B cell (primary cell): ENCODE data around the gene UNC5B.

Experiments used
- EZH2 ChIP-seq: IDR thresholded peaks from 2 replicates; pipeline ENCODE4 v1.6.1; 2012; ENCODE audit warnings: borderline replicate concordance, low read depth, mild to moderate bottlenecking, moderate library complexity, low read length; ENCODE audit not compliant: insufficient read depth, poor library complexity, severe bottlenecking
- TF ChIP-seq, protein P1 (sequence below): fragments of 200-600 bp; IDR thresholded peaks from one replicate; pipeline ENCODE4 v1.8.0; 2022; ENCODE audit warnings: antibody characterized with exemption, mild to moderate bottlenecking

DNA sequence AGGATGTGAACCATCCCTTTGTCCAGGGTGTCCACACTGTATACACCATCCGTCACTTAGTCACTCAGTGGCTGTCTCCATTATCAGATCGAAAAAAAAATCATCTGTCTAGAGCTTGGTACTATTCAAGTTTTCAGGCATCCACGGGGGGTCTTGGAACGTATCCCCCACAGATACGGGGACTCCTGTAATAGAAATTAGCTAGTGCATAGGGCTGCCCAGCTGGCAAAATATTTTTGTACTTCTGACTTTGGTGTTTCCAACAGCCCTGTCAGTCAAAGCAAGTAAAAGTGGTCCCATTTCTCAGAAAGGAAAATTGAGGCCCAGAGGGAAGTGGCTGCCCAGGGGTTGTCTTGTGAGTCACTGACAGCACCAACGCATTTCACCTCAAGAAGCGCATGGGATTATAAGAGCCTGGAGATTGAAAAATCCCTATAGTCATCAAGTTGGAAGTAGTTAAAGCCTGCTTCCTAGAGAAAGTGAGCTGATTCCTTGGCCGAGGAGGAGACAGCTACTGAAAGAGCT, 54.6 kb downstream of the UNC5B start:
- TF ChIP-seq, protein P1, sequence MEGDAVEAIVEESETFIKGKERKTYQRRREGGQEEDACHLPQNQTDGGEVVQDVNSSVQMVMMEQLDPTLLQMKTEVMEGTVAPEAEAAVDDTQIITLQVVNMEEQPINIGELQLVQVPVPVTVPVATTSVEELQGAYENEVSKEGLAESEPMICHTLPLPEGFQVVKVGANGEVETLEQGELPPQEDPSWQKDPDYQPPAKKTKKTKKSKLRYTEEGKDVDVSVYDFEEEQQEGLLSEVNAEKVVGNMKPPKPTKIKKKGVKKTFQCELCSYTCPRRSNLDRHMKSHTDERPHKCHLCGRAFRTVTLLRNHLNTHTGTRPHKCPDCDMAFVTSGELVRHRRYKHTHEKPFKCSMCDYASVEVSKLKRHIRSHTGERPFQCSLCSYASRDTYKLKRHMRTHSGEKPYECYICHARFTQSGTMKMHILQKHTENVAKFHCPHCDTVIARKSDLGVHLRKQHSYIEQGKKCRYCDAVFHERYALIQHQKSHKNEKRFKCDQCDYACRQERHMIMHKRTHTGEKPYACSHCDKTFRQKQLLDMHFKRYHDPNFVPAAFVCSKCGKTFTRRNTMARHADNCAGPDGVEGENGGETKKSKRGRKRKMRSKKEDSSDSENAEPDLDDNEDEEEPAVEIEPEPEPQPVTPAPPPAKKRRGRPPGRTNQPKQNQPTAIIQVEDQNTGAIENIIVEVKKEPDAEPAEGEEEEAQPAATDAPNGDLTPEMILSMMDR, result no peak
- TF ChIP-seq EZH2, result no peak
